Calu3 (cell line): Measurements from ENCODE around the gene MT1X. TPM values are rescaled to one million over a fixed set of nuclear protein-coding genes. Genes with fewer than 3 reads are reported as not detected.

Source experiments
- BruUV-seq: library from RNA; stranded (reverse); fragments of 400-500 nt; replicated peaks from 2 replicates; lab custom pipeline; 2021; lab: Mats Ljungman, UMichigan
- CTCF ChIA-PET: fragments of 300-600 bp; sonication (Branson Sonifier 250); formaldehyde crosslinking; loops from one replicate; lab custom pipeline; 2022; ENCODE audit warnings: antibody characterized with exemption; lab: Charles Lee
- DNase-seq: peaks from one replicate; pipeline ENCODE4 v3.0.0; 2022
- H3K27ac Mint-ChIP-seq: one replicate; pipeline ENCODE4 v1.8.0; 2022; ENCODE audit warnings: mixed read lengths; ENCODE audit not compliant: unreplicated experiment
- H3K27me3 Mint-ChIP-seq: one replicate; pipeline ENCODE4 v1.8.0; 2022; ENCODE audit warnings: mixed read lengths; ENCODE audit not compliant: unreplicated experiment
- H3K36me3 Mint-ChIP-seq: one replicate; pipeline ENCODE4 v1.8.0; 2022; ENCODE audit warnings: mild to moderate bottlenecking, moderate library complexity, mixed read lengths; ENCODE audit not compliant: insufficient read depth, unreplicated experiment
- H3K4me1 Mint-ChIP-seq: one replicate; pipeline ENCODE4 v1.8.0; 2022; ENCODE audit warnings: mild to moderate bottlenecking, low read depth, mixed read lengths; ENCODE audit not compliant: unreplicated experiment
- H3K4me3 Mint-ChIP-seq: one replicate; pipeline ENCODE4 v1.8.0; 2022; ENCODE audit warnings: mild to moderate bottlenecking, low read depth, moderate library complexity, mixed read lengths; ENCODE audit not compliant: unreplicated experiment
- H3K9me3 Mint-ChIP-seq: one replicate; pipeline ENCODE4 v1.8.0; 2022; ENCODE audit warnings: low read depth, mixed read lengths; ENCODE audit not compliant: unreplicated experiment
- CTCF ChIP-seq: fragments of 200-600 bp; IDR thresholded peaks from one replicate; pipeline ENCODE4 v1.8.0; 2022; ENCODE audit warnings: antibody characterized with exemption; ENCODE audit not compliant: unreplicated experiment
- intact Hi-C: fragments of 100-400 bp; cut with micrococcal nuclease; formaldehyde crosslinking; loops from one replicate; pipeline ENCODE4 v1.10.0; 2022; ENCODE audit not compliant: unreplicated experiment
- total RNA-seq: library from RNA; stranded (reverse); gene quantifications from 2 replicates; pipeline ENCODE4 v1.2.3, GENCODE V29; 2022

Gene MT1X
- total RNA-seq, 1 experiment from 2014 or later: 5.3 TPM

- Mint-ChIP-seq H3K4me3 (no peak overlapping the region), H3K9me3 (no peaks in the 10 kb centered on the region), H3K27me3 (peaks cover 51% of the 10 kb centered on the region), H3K36me3 (peaks cover 9% of the 10 kb centered on the region), H3K27ac (no peak overlapping the region), H3K4me1 (peaks cover 8% of the 10 kb centered on the region)
- BruUV-seq: no TSS peak
- TF ChIP-seq CTCF: no peak
- intact Hi-C loops: no loop called here
- no peak for DNase-seq
- CTCF ChIA-PET: no interaction called here
Observed at GRCh38 chr16:56677474-56677873, 4.8 kb upstream of the MT1X start.

GRCh38 chr16:56679078-56679730 is 3.1 kb upstream of the MT1X start:
- intact Hi-C loops: no loop called here
- H3K4me1 Mint-ChIP-seq: peaks cover 15% of the 10 kb centered on the region

GRCh38 chr16:56679818-56680217 is 2.5 kb upstream of the MT1X start:
- Mint-ChIP-seq H3K36me3 (peaks cover 18% of the 10 kb centered on the region), H3K27me3 (peaks cover 38% of the 10 kb centered on the region), H3K27ac (no peak overlapping the region), H3K4me3 (no peak overlapping the region), H3K9me3 (no peaks in the 10 kb centered on the region), H3K4me1 (peaks cover 15% of the 10 kb centered on the region)
- CTCF ChIA-PET: interaction anchor here (0.5 to 1.3 kb wide), 3 partner anchors 18 to 52 kb away, joined by 5 read pairs; no protein-coding TSS in a partner anchor
- no TSS peak for BruUV-seq
- DNase-seq: peak; percentile 44
- TF ChIP-seq CTCF: no peak
- intact Hi-C loops: no loop called here

More at GRCh38 chr16:56679078-56679730, 3.1 kb upstream of the MT1X start:
- Mint-ChIP-seq H3K27ac (no peak overlapping the region), H3K36me3 (peaks cover 18% of the 10 kb centered on the region), H3K4me3 (no peak overlapping the region), H3K27me3 (peaks cover 38% of the 10 kb centered on the region), H3K9me3 (no peaks in the 10 kb centered on the region)
- BruUV-seq: no TSS peak
- TF ChIP-seq CTCF: no peak
- CTCF ChIA-PET: interaction anchor here (0.5 to 1.3 kb wide), 3 partner anchors 17 to 52 kb away, joined by 5 read pairs; no protein-coding TSS in a partner anchor
- no peak for DNase-seq

- TSS peak; percentile 88 for BruUV-seq
- Mint-ChIP-seq H3K36me3 (peaks cover 18% of the 10 kb centered on the region), H3K9me3 (no peaks in the 10 kb centered on the region), H3K27ac (peak overlapping the region; percentile 64), H3K4me1 (peaks cover 15% of the 10 kb centered on the region), H3K4me3 (peak overlapping the region; percentile 88), H3K27me3 (peaks cover 13% of the 10 kb centered on the region)
- TF ChIP-seq CTCF: no peak
- CTCF ChIA-PET: no interaction called here
- no peak for DNase-seq
- intact Hi-C loops: no loop called here
Observed at GRCh38 chr16:56682703-56683397, 580 bp downstream of the MT1X start.
